ENCODE measurements around the gene TAOK3.
"Not testable (repeated sequence)": the region's sequence is repeated elsewhere in the genome, so short reads cannot be mapped to it uniquely, and the experiment has no call there.

TAOK3 gene

GRCh38 chr12:118245886-118246285, 126.8 kb downstream of the TAOK3 start:
- not testable (repeated sequence) for H3K4me3 ChIP-seq (ENCODE audit: low read length); DNase-seq (ENCODE audit: low read depth, low spot score)

- H3K4me3 ChIP-seq (ENCODE audit: low read length) = no peak overlapping the region
- no peak for DNase-seq (ENCODE audit: low read depth, low spot score)
Observed at GRCh38 chr12:118238888-118239287, 133.8 kb downstream of the TAOK3 start.

DNA sequence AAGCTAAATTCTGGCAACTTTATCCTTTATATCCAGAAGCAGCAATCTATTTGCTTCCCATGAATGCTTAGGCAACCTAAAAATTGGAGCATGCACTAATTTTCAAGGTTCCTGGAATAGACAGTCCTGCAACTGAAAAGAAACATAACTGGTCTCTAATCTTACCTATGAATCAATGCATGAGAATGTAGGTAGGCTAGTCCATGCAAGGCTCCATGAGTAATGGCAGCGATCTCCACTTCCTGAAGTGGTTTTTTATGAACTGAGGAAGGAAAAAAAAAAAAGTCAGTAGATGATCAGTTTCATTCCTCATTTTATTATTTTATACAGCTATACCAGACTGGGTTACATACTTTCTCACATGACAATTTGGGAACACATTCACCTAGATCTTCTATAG, 134.8 kb downstream of the TAOK3 start:
- no peak overlapping the region for H3K4me3 ChIP-seq (ENCODE audit: low read length)
- DNase-seq (ENCODE audit: low read depth, low spot score) = no peak

- no peak for DNase-seq (ENCODE audit: low read depth, low spot score)
- no peak overlapping the region for H3K4me3 ChIP-seq (ENCODE audit: low read length)
Observed at GRCh38 chr12:118237052-118237665, 135.5 kb downstream of the TAOK3 start.

DNA sequence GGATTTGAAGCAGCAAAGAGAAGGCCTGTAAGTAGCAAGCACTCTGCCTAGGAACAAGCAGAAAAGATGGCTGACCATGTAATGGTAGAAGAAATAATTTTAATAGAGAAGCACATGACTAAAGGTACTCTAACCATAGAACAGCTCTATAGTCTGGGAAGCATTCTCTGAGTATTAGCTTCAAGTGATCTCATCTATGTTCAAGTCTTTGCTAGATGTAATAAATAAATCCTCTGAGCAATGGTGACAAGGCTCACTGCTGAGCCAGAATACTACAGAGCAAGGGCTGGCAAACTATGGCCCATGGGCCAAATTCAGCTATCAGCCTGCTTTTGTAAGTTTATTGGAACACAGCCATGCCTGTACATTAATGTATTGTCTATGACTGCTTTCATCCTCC, 152.0 kb downstream of the TAOK3 start:
- H3K4me3 ChIP-seq (ENCODE audit: low read length) = no peak overlapping the region
- DNase-seq (ENCODE audit: low read depth, low spot score) = no peak

- H3K4me3 ChIP-seq (ENCODE audit: low read length) = no peak overlapping the region
- DNase-seq (ENCODE audit: low read depth, low spot score) = no peak
Observed at GRCh38 chr12:118219772-118220171, 152.9 kb downstream of the TAOK3 start.

DNA sequence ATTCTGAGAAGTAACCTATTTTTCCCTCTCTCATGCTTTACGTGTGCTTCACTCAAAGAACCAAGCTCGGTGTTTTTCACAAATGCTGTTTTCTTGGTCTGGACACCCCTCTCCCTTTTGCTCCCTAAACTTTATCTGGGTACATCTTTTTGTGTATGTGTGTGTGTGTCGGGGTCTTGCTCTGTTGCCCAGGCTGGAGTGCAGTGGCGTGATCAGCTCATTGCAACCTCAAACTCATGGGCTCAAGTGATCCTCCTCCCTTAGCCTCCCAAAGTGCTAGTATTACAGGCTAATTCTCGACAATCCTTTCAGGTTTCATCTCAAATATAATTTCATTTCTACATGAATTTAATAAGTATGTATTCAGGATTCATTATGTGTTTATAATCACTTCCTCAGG, 153.6 kb downstream of the TAOK3 start:
- no peak overlapping the region for H3K4me3 ChIP-seq (ENCODE audit: low read length)
- no peak for DNase-seq (ENCODE audit: low read depth, low spot score)

GRCh38 chr12:118213452-118213851, 159.3 kb downstream of the TAOK3 start:
- H3K4me3 ChIP-seq (ENCODE audit: low read length) = no peak overlapping the region
- no peak for DNase-seq (ENCODE audit: low read depth, low spot score)

- no peak for DNase-seq (ENCODE audit: low read depth, low spot score)
- H3K4me3 ChIP-seq (ENCODE audit: low read length) = no peak overlapping the region
Observed at GRCh38 chr12:118212606-118213005, 160.1 kb downstream of the TAOK3 start.

- no peak for DNase-seq (ENCODE audit: low read depth, low spot score)
Observed at GRCh38 chr12:118206107-118206412, 166.6 kb downstream of the TAOK3 start.

GRCh38 chr12:118193958-118194357, 178.7 kb downstream of the TAOK3 start:
- no peak overlapping the region for H3K4me3 ChIP-seq (ENCODE audit: low read length)
- DNase-seq (ENCODE audit: low read depth, low spot score) = no peak

More at GRCh38 chr12:118206107-118206412, 166.6 kb downstream of the TAOK3 start:
- no peak overlapping the region for H3K4me3 ChIP-seq (ENCODE audit: low read length)

DNA sequence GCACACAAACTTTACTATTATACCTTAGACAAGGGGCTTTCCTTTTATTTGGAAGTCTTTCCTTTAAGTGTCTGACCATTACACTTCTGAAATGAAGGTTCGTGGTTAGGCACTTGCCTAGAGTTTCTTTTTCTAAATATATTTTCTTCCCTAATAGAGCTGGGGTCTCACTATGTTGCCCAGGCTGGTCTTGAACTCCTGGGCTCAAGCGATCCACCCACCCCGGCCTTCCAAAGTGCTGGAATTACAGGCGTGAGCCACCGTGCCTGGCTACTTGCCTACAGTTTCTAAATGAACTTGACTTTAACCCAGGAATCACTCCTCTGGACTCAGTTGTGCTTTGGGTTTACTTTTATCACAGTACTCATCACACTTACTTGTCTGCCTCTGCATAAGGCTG, 179.2 kb downstream of the TAOK3 start:
- DNase-seq (ENCODE audit: low read depth, low spot score) = no peak
- H3K4me3 ChIP-seq (ENCODE audit: low read length) = no peak overlapping the region

DNA sequence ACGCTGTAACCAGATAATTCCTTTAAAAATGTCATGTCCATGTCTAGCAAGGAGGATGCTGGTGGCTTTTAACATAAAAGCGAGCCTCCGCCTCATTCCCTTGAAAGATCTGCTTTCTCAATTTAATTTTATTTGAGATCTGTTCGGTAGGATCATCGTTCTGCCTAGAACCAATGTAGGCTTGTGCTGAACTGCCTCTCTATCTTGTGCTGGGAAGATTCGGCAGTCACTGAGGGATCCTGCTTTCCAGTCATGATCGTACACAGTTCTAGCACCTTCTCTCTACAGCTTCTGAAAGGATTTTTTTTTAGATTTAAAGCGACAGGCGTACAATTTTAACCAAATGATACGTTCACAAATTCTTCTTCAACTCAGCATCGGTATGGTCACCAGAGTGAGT, 182.4 kb downstream of the TAOK3 start:
- no peak overlapping the region for H3K4me3 ChIP-seq (ENCODE audit: low read length)
- no peak for DNase-seq (ENCODE audit: low read depth, low spot score)

DNA sequence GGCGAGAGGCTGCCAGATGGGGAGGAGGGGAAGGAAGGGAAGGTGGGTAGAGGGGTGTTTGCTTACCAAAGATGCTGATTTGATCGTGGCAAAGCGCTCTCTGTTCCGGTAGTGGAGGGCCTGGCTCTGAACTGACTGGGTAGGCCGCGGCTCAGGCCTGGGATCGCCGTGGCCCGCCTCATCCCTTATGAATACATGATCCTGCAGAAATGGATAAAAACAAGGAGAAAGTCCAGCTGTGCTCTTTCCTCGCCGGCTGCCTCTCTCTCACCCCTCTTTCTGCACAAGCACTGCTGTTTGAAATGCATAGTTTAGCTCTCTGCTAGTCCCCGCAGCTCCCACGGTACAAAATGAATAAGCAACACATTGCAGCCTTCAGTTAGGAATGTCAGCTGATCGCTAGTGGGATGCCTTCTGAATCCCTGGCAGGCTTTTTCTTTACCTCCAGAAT, 182.9 kb downstream of the TAOK3 start:
- H3K4me3 ChIP-seq (ENCODE audit: low read length) = no peak overlapping the region
- DNase-seq (ENCODE audit: low read depth, low spot score) = no peak

DNA sequence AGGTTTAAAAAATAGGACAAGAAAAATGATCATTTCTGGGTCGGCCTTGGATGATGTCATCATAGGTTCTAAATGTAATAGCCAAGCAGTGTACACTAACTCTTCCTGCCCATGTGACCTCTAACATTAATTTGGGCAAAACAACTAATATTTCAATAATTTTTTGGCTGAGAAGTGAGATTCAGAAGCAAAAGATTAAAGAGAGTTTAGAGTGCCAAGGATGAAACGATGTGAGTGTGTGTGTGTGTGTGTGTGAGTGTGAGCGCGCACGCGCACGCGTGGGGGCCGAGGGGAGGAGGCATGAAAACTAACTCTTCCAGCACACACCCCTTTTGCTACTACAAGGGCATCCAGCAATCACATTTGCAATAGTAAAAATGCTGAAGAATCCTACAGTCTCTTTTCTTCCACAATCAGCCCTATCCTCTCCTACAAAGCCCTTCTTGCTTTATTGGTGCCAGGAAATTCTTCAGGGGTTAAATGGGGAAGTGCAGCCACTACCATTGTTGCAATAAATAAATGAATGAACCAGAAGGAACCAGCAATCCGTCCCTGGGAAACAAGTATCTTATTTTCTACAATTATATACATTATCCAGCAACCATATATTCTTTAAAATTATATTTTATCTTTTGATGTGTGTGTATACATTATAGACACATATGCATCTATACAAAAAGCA, 183.9 kb downstream of the TAOK3 start:
- DNase-seq (ENCODE audit: low read depth, low spot score) = no peak
- no peak overlapping the region for H3K4me3 ChIP-seq (ENCODE audit: low read length)

- DNase-seq (ENCODE audit: low read depth, low spot score) = no peak
- H3K4me3 ChIP-seq (ENCODE audit: low read length) = no peak overlapping the region
Observed at GRCh38 chr12:118187751-118188435, 184.8 kb downstream of the TAOK3 start.

- no peak overlapping the region for H3K4me3 ChIP-seq (ENCODE audit: low read length)
- DNase-seq (ENCODE audit: low read depth, low spot score) = no peak
Observed at GRCh38 chr12:118185602-118186397, 186.9 kb downstream of the TAOK3 start.

- DNase-seq (ENCODE audit: low read depth, low spot score) = no peak
- H3K4me3 ChIP-seq (ENCODE audit: low read length) = no peak overlapping the region
Observed at GRCh38 chr12:118183711-118184110, 189.0 kb downstream of the TAOK3 start.

GRCh38 chr12:118183155-118183554, 189.6 kb downstream of the TAOK3 start:
- no peak overlapping the region for H3K4me3 ChIP-seq (ENCODE audit: low read length)
- DNase-seq (ENCODE audit: low read depth, low spot score) = no peak

All from Jurkat, Clone E6-1 (cell line).